Ovary (tissue), 3 donors: ENCODE results near the gene RRAS2.

Experiments
- EP300 ChIP-seq: sonication (generic); formaldehyde crosslinking; IDR thresholded peaks from one replicate; pipeline ENCODE4 v1.6.1; 2017; ENCODE audit warnings: antibody characterized with exemption
- POLR2A ChIP-seq: fragments of 450-650 bp; IDR thresholded peaks from one replicate; pipeline ENCODE4 v1.6.1; 2017; ENCODE audit warnings: antibody characterized with exemption, mild to moderate bottlenecking, moderate library complexity
- TF ChIP-seq, protein P1 (sequence below), 3 donors: fragments of 450-650 bp in 2 of 3; fragments of 200-600 bp in 1 of 3; IDR thresholded peaks; one replicate each; pipeline versions ENCODE4 v1.5.1 to v1.8.0; 2016 to 2022; ENCODE audit warnings: antibody characterized with exemption in 3 of 3, mild to moderate bottlenecking in 1 of 3
- donor health status: DM: no; HTN: no; CAD: no.

DNA sequence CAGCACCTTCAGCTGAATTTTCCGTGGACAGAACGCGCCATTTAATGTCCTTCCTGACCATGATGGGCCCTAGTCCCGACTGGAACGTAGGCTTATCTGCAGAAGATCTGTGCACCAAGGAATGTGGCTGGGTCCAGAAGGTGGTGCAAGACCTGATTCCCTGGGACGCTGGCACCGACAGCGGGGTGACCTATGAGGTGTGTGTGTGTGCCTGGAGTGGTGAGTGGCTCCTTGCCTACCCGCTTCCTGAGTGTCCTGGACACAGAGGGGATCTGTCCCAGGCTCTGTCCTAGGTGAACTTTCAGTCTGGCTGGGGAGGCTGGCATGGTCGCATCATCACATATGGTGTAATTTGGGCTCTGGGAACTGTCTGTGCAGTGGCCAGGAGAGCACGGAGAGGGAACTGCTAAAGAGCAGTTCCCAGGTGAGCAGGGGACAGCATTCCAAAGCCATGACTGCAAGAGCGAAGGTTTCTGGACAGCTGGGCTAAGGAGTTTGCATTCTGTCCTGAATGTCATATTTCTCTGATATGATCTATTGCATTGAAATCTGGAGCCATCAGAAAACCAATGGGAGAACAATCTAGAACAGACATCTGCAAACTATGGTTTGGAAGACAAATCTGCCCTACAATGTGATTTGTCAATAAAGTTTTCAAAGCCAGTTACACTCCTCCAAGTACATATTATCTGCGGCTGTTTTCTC lies 104.3 kb downstream of the RRAS2 start:
- TF ChIP-seq, protein P1, sequence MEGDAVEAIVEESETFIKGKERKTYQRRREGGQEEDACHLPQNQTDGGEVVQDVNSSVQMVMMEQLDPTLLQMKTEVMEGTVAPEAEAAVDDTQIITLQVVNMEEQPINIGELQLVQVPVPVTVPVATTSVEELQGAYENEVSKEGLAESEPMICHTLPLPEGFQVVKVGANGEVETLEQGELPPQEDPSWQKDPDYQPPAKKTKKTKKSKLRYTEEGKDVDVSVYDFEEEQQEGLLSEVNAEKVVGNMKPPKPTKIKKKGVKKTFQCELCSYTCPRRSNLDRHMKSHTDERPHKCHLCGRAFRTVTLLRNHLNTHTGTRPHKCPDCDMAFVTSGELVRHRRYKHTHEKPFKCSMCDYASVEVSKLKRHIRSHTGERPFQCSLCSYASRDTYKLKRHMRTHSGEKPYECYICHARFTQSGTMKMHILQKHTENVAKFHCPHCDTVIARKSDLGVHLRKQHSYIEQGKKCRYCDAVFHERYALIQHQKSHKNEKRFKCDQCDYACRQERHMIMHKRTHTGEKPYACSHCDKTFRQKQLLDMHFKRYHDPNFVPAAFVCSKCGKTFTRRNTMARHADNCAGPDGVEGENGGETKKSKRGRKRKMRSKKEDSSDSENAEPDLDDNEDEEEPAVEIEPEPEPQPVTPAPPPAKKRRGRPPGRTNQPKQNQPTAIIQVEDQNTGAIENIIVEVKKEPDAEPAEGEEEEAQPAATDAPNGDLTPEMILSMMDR (IDR thresholded peaks at IDR 0.05), result no peak
- TF ChIP-seq POLR2A (no peak), EP300 (no peak)
